ENCODE data around the gene ATE1.
"Not testable (repeated sequence)": the region's sequence is repeated elsewhere in the genome, so short reads cannot be mapped to it uniquely, and the experiment has no call there.

Gene ATE1

GRCh38 chr10:121774813-121775212, 153.0 kb downstream of the ATE1 start:
- Histone ChIP-seq H3K27me3 (ENCODE audit: control insufficient read depth in 1 of 2, insufficient read depth in 2 of 2, low read length in 2 of 2) (no peaks in the 10 kb centered on the region), H3K4me1 (ENCODE audit: insufficient read depth, low read length) (peaks cover 31% of the 10 kb centered on the region), H3K9me3 (ENCODE audit: low read length) (no peaks in the 10 kb centered on the region), H3K36me3 (ENCODE audit: insufficient read depth, low read length) (no peaks in the 10 kb centered on the region), H3K4me3 (ENCODE audit: low read depth in 1 of 2, low read length in 2 of 2) (no peak overlapping the region), H3K9ac (ENCODE audit: low read length) (no peak overlapping the region), H3K27ac (ENCODE audit: low read depth, low read length) (no peak overlapping the region)

GRCh38 chr10:121774404-121774803, 153.4 kb downstream of the ATE1 start:
- peaks cover 31% of the 10 kb centered on the region for H3K4me1 ChIP-seq (ENCODE audit: insufficient read depth, low read length)
- no peak overlapping the region for H3K9ac ChIP-seq (ENCODE audit: low read length)

GRCh38 chr10:121772884-121773283, 154.9 kb downstream of the ATE1 start:
- Histone ChIP-seq H3K36me3 (ENCODE audit: insufficient read depth, low read length) (no peaks in the 10 kb centered on the region), H3K9me3 (ENCODE audit: low read length) (no peaks in the 10 kb centered on the region), H3K4me1 (ENCODE audit: insufficient read depth, low read length) (peaks cover 31% of the 10 kb centered on the region), H3K4me3 (ENCODE audit: low read depth in 1 of 2, low read length in 2 of 2) (no peak overlapping the region), H3K9ac (ENCODE audit: low read length) (no peak overlapping the region), H3K27me3 (ENCODE audit: control insufficient read depth in 1 of 2, insufficient read depth in 2 of 2, low read length in 2 of 2) (no peaks in the 10 kb centered on the region), H3K27ac (ENCODE audit: low read depth, low read length) (peak overlapping the region; percentile 44)

More at GRCh38 chr10:121774404-121774803, 153.4 kb downstream of the ATE1 start:
- Histone ChIP-seq H3K27ac (ENCODE audit: low read depth, low read length) (no peak overlapping the region), H3K36me3 (ENCODE audit: insufficient read depth, low read length) (no peaks in the 10 kb centered on the region), H3K27me3 (ENCODE audit: control insufficient read depth in 1 of 2, insufficient read depth in 2 of 2, low read length in 2 of 2) (no peaks in the 10 kb centered on the region), H3K9me3 (ENCODE audit: low read length) (no peaks in the 10 kb centered on the region), H3K4me3 (ENCODE audit: low read depth in 1 of 2, low read length in 2 of 2) (no peak overlapping the region)

- H3K4me3 ChIP-seq (ENCODE audit: low read depth in 1 of 2, low read length in 2 of 2): no peak overlapping the region
- peak overlapping the region; percentile 44 for H3K27ac ChIP-seq (ENCODE audit: low read depth, low read length)
- H3K4me1 ChIP-seq (ENCODE audit: insufficient read depth, low read length): peaks cover 31% of the 10 kb centered on the region
- no peak overlapping the region for H3K9ac ChIP-seq (ENCODE audit: low read length)
- no peaks in the 10 kb centered on the region for H3K36me3 ChIP-seq (ENCODE audit: insufficient read depth, low read length)
- H3K27me3 ChIP-seq (ENCODE audit: control insufficient read depth in 1 of 2, insufficient read depth in 2 of 2, low read length in 2 of 2): no peaks in the 10 kb centered on the region
- H3K9me3 ChIP-seq (ENCODE audit: low read length): no peaks in the 10 kb centered on the region
These were observed 155.4 kb downstream of the ATE1 start for GRCh38 chr10:121772406-121772805.

GRCh38 chr10:121771966-121772365, 155.9 kb downstream of the ATE1 start:
- H3K4me3 ChIP-seq (ENCODE audit: low read depth in 1 of 2, low read length in 2 of 2): no peak overlapping the region
- no peaks in the 10 kb centered on the region for H3K9me3 ChIP-seq (ENCODE audit: low read length)
- peak overlapping the region; percentile 44 for H3K27ac ChIP-seq (ENCODE audit: low read depth, low read length)
- H3K27me3 ChIP-seq (ENCODE audit: control insufficient read depth in 1 of 2, insufficient read depth in 2 of 2, low read length in 2 of 2): no peaks in the 10 kb centered on the region
- H3K36me3 ChIP-seq (ENCODE audit: insufficient read depth, low read length): no peaks in the 10 kb centered on the region
- peaks cover 31% of the 10 kb centered on the region for H3K4me1 ChIP-seq (ENCODE audit: insufficient read depth, low read length)
- no peak overlapping the region for H3K9ac ChIP-seq (ENCODE audit: low read length)

GRCh38 chr10:121766426-121766825, 161.4 kb downstream of the ATE1 start:
- no peak overlapping the region for H3K9ac ChIP-seq (ENCODE audit: low read length)
- H3K4me1 ChIP-seq (ENCODE audit: insufficient read depth, low read length): peaks cover 6% of the 10 kb centered on the region
- H3K27me3 ChIP-seq (ENCODE audit: control insufficient read depth in 1 of 2, insufficient read depth in 2 of 2, low read length in 2 of 2): no peaks in the 10 kb centered on the region
- H3K36me3 ChIP-seq (ENCODE audit: insufficient read depth, low read length): no peaks in the 10 kb centered on the region
- H3K4me3 ChIP-seq (ENCODE audit: low read depth in 1 of 2, low read length in 2 of 2): no peak overlapping the region
- no peak overlapping the region for H3K27ac ChIP-seq (ENCODE audit: low read depth, low read length)
- no peaks in the 10 kb centered on the region for H3K9me3 ChIP-seq (ENCODE audit: low read length)

- no peak overlapping the region for H3K27ac ChIP-seq (ENCODE audit: low read depth, low read length)
- no peak overlapping the region for H3K9ac ChIP-seq (ENCODE audit: low read length)
- peaks cover 4% of the 10 kb centered on the region for H3K4me1 ChIP-seq (ENCODE audit: insufficient read depth, low read length)
- H3K4me3 ChIP-seq (ENCODE audit: low read depth in 1 of 2, low read length in 2 of 2): no peak overlapping the region
- no peaks in the 10 kb centered on the region for H3K9me3 ChIP-seq (ENCODE audit: low read length)
- H3K27me3 ChIP-seq (ENCODE audit: control insufficient read depth in 1 of 2, insufficient read depth in 2 of 2, low read length in 2 of 2): no peaks in the 10 kb centered on the region
- no peaks in the 10 kb centered on the region for H3K36me3 ChIP-seq (ENCODE audit: insufficient read depth, low read length)
These were observed 162.6 kb downstream of the ATE1 start for GRCh38 chr10:121765204-121765603.

- Histone ChIP-seq H3K4me3 (ENCODE audit: low read depth in 1 of 2, low read length in 2 of 2) (no peak overlapping the region), H3K36me3 (ENCODE audit: insufficient read depth, low read length) (no peaks in the 10 kb centered on the region), H3K9me3 (ENCODE audit: low read length) (no peaks in the 10 kb centered on the region), H3K27me3 (ENCODE audit: control insufficient read depth in 1 of 2, insufficient read depth in 2 of 2, low read length in 2 of 2) (no peaks in the 10 kb centered on the region), H3K4me1 (ENCODE audit: insufficient read depth, low read length) (peaks cover 4% of the 10 kb centered on the region), H3K9ac (ENCODE audit: low read length) (no peak overlapping the region), H3K27ac (ENCODE audit: low read depth, low read length) (no peak overlapping the region)
These were observed 163.4 kb downstream of the ATE1 start for GRCh38 chr10:121764233-121764942.

- H3K27ac ChIP-seq (ENCODE audit: low read depth, low read length); H3K4me3 ChIP-seq (ENCODE audit: low read depth in 1 of 2, low read length in 2 of 2); H3K4me1 ChIP-seq (ENCODE audit: insufficient read depth, low read length); H3K36me3 ChIP-seq (ENCODE audit: insufficient read depth, low read length); H3K27me3 ChIP-seq (ENCODE audit: control insufficient read depth in 1 of 2, insufficient read depth in 2 of 2, low read length in 2 of 2); H3K9ac ChIP-seq (ENCODE audit: low read length); H3K9me3 ChIP-seq (ENCODE audit: low read length): not testable (repeated sequence)
These were observed 170.6 kb downstream of the ATE1 start for GRCh38 chr10:121757241-121757640.

- not testable (repeated sequence) for H3K9me3 ChIP-seq (ENCODE audit: low read length); H3K27ac ChIP-seq (ENCODE audit: low read depth, low read length); H3K4me1 ChIP-seq (ENCODE audit: insufficient read depth, low read length); H3K36me3 ChIP-seq (ENCODE audit: insufficient read depth, low read length); H3K9ac ChIP-seq (ENCODE audit: low read length); H3K27me3 ChIP-seq (ENCODE audit: control insufficient read depth in 1 of 2, insufficient read depth in 2 of 2, low read length in 2 of 2); H3K4me3 ChIP-seq (ENCODE audit: low read depth in 1 of 2, low read length in 2 of 2)
These were observed 172.3 kb downstream of the ATE1 start for GRCh38 chr10:121755496-121755895.

GRCh38 chr10:121754666-121755065, 173.2 kb downstream of the ATE1 start:
- H3K9ac ChIP-seq (ENCODE audit: low read length): no peak overlapping the region
- H3K9me3 ChIP-seq (ENCODE audit: low read length): no peaks in the 10 kb centered on the region
- H3K27ac ChIP-seq (ENCODE audit: low read depth, low read length): no peak overlapping the region
- H3K36me3 ChIP-seq (ENCODE audit: insufficient read depth, low read length): no peaks in the 10 kb centered on the region
- H3K4me3 ChIP-seq (ENCODE audit: low read depth in 1 of 2, low read length in 2 of 2): no peak overlapping the region
- peaks cover 5% of the 10 kb centered on the region for H3K4me1 ChIP-seq (ENCODE audit: insufficient read depth, low read length)
- no peaks in the 10 kb centered on the region for H3K27me3 ChIP-seq (ENCODE audit: control insufficient read depth in 1 of 2, insufficient read depth in 2 of 2, low read length in 2 of 2)

GRCh38 chr10:121753726-121754476, 173.9 kb downstream of the ATE1 start:
- Histone ChIP-seq H3K27ac (ENCODE audit: low read depth, low read length) (no peak overlapping the region), H3K4me1 (ENCODE audit: insufficient read depth, low read length) (peaks cover 5% of the 10 kb centered on the region), H3K36me3 (ENCODE audit: insufficient read depth, low read length) (no peaks in the 10 kb centered on the region), H3K27me3 (ENCODE audit: control insufficient read depth in 1 of 2, insufficient read depth in 2 of 2, low read length in 2 of 2) (no peaks in the 10 kb centered on the region), H3K9ac (ENCODE audit: low read length) (no peak overlapping the region), H3K4me3 (ENCODE audit: low read depth in 1 of 2, low read length in 2 of 2) (no peak overlapping the region), H3K9me3 (ENCODE audit: low read length) (no peaks in the 10 kb centered on the region)
